NB4 (cell line): ENCODE results near the gene PPHLN1.
A peak's percentile ranks its signal among the peaks of the same experiment; 100 is the strongest.

ENCODE experiments used
- MYC ChIP-seq: IDR thresholded peaks from 2 replicates; pipeline ENCODE4 v1.6.1; 2011; ENCODE audit warnings: low read depth, low read length
- POLR2A ChIP-seq: IDR thresholded peaks from 2 replicates; pipeline ENCODE4 v1.6.1; 2011; ENCODE audit warnings: mild to moderate bottlenecking; ENCODE audit not compliant: insufficient read length; ENCODE audit errors: extremely low read depth
- TF ChIP-seq, protein P1 (sequence below): IDR thresholded peaks from one replicate; pipeline ENCODE4 v1.5.1; 2012; ENCODE audit warnings: low read depth, low read length
- TF ChIP-seq, protein P2 (sequence below): IDR thresholded peaks from 2 replicates; pipeline ENCODE4 v1.6.1; 2011; ENCODE audit warnings: low read depth, low read length

DNA sequence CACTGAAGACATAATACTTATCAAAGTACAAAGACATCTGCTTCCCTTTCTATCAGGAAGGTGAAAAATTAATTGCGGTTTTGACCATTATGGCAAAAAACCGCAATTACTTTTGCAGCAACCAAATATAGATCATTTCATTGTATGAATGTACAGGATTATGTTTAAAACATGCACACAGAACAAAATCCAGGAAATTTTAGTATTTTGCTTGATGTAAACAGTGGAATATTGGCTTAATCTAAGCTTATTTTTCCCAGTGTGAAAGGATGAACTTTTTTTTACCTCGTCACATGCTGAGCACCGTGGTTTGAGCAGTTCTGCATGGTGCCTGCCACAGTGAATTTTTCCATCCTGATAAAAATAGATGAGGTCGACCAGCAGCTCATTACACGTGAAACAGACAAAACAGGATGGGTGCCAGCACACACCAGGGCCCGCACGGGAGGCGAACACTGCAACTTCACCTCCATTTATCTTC is 142.4 kb downstream of the PPHLN1 start:
- TF ChIP-seq, protein P1, sequence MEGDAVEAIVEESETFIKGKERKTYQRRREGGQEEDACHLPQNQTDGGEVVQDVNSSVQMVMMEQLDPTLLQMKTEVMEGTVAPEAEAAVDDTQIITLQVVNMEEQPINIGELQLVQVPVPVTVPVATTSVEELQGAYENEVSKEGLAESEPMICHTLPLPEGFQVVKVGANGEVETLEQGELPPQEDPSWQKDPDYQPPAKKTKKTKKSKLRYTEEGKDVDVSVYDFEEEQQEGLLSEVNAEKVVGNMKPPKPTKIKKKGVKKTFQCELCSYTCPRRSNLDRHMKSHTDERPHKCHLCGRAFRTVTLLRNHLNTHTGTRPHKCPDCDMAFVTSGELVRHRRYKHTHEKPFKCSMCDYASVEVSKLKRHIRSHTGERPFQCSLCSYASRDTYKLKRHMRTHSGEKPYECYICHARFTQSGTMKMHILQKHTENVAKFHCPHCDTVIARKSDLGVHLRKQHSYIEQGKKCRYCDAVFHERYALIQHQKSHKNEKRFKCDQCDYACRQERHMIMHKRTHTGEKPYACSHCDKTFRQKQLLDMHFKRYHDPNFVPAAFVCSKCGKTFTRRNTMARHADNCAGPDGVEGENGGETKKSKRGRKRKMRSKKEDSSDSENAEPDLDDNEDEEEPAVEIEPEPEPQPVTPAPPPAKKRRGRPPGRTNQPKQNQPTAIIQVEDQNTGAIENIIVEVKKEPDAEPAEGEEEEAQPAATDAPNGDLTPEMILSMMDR: no peak
- TF ChIP-seq POLR2A: no peak
- TF ChIP-seq, protein P2, sequence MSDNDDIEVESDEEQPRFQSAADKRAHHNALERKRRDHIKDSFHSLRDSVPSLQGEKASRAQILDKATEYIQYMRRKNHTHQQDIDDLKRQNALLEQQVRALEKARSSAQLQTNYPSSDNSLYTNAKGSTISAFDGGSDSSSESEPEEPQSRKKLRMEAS: peak; percentile 2; the same call in 1 of the 2 replicates
- TF ChIP-seq MYC: no peak
